NB4 (cell line): ENCODE data around the gene OMG.

ENCODE experiments used
- CTCF ChIP-seq: IDR thresholded peaks from one replicate; pipeline ENCODE4 v1.5.1; 2012; ENCODE audit warnings: low read depth, low read length
- POLR2A ChIP-seq: IDR thresholded peaks from 2 replicates; pipeline ENCODE4 v1.6.1; 2011; ENCODE audit warnings: mild to moderate bottlenecking; ENCODE audit not compliant: insufficient read length; ENCODE audit errors: extremely low read depth

GRCh38 chr17:31279401-31279800, 17.6 kb downstream of the OMG start:
- TF ChIP-seq CTCF = no peak
- TF ChIP-seq POLR2A = no peak
